Astrocyte of the spinal cord (primary cell): ENCODE data around the gene FRMPD2.
"Not testable (repeated sequence)": the region's sequence is repeated elsewhere in the genome, so short reads cannot be mapped to it uniquely, and the experiment has no call there.

ENCODE experiments used
- DNase-seq: peaks from one replicate; pipeline ENCODE4 v3.0.0; 2011; ENCODE audit warnings: low read depth, low spot score
- H3K4me3 ChIP-seq: 2 replicates; pipeline ENCODE4 v1.5.1; 2011; ENCODE audit warnings: low read depth, mild to moderate bottlenecking, low read length, moderate library complexity
- CTCF ChIP-seq: IDR thresholded peaks from 2 replicates; pipeline ENCODE4 v1.5.1; 2012; ENCODE audit warnings: low read depth, mild to moderate bottlenecking, low read length, inconsistent platforms
- in situ Hi-C: cut with HindIII; loops from 2 replicates; pipeline ENCODE4 v1.10.0; 2017; ENCODE audit warnings: low sequenced_read_pairs

FRMPD2 gene

GRCh38 chr10:48249004-48249762, 25.3 kb downstream of the FRMPD2 start:
- no peak overlapping the region for H3K4me3 ChIP-seq
- in situ Hi-C loops = no loop called here
- no peak for TF ChIP-seq CTCF
- no peak for DNase-seq

- DNase-seq = no peak
- no peak overlapping the region for H3K4me3 ChIP-seq
- in situ Hi-C loops = no loop called here
- TF ChIP-seq CTCF = no peak
Observed at GRCh38 chr10:48248462-48248861, 26.0 kb downstream of the FRMPD2 start.

GRCh38 chr10:48247680-48248079, 26.8 kb downstream of the FRMPD2 start:
- no peak overlapping the region for H3K4me3 ChIP-seq
- no peak for DNase-seq
- no peak for TF ChIP-seq CTCF
- in situ Hi-C loops = no loop called here

GRCh38 chr10:48246501-48246900, 28.0 kb downstream of the FRMPD2 start:
- H3K4me3 ChIP-seq = no peak overlapping the region
- in situ Hi-C loops = no loop called here
- no peak for TF ChIP-seq CTCF
- no peak for DNase-seq

GRCh38 chr10:48245977-48246376, 28.5 kb downstream of the FRMPD2 start:
- TF ChIP-seq CTCF = no peak
- DNase-seq = no peak
- in situ Hi-C loops = no loop called here
- no peak overlapping the region for H3K4me3 ChIP-seq

GRCh38 chr10:48243921-48244320, 30.6 kb downstream of the FRMPD2 start:
- in situ Hi-C loops, DNase-seq, H3K4me3 ChIP-seq: not testable (repeated sequence)

- no peak overlapping the region for H3K4me3 ChIP-seq
- no peak for DNase-seq
- in situ Hi-C loops = no loop called here
- no peak for TF ChIP-seq CTCF
Observed at GRCh38 chr10:48243487-48243886, 31.0 kb downstream of the FRMPD2 start.
